Endothelial cell of umbilical vein (primary cell): ENCODE results near the gene LRP1-AS. TPM values are rescaled to one million over a fixed set of nuclear protein-coding genes. Genes with fewer than 3 reads are reported as not detected.
"Not testable (repeated sequence)": the region's sequence is repeated elsewhere in the genome, so short reads cannot be mapped to it uniquely, and the experiment has no call there.

Source experiments
- BruUV-seq: library from RNA; stranded (reverse); fragments of 400-500 nt; replicated peaks from 2 replicates; lab custom pipeline; 2021; lab: Mats Ljungman, UMichigan
- CTCF ChIA-PET: fragments of 300-600, 350-600 bp; sonication (Branson Sonifier 250); formaldehyde crosslinking; loops from one replicate; lab custom pipeline; 2021; ENCODE audit warnings: antibody characterized with exemption, inconsistent platforms; lab: Charles Lee
- POLR2A ChIA-PET: fragments of 300-600, 350-600 bp; sonication (Branson Sonifier 250); formaldehyde crosslinking; loops from one replicate; lab custom pipeline; 2021; ENCODE audit warnings: antibody characterized with exemption, inconsistent platforms; lab: Charles Lee
- DNase-seq: peaks from one replicate; pipeline ENCODE4 v3.0.0-alpha.2; 2011; ENCODE audit warnings: low read depth, low spot score
- FAIRE-seq: peaks from 2 replicates; lab custom pipeline; 2011; peaks lifted over from hg19 to GRCh38; lab: Jason Lieb, UNC
- H2AFZ ChIP-seq: 2 replicates; pipeline ENCODE4 v1.6.0; 2012; ENCODE audit warnings: low read depth, low read length, control low read depth, inconsistent platforms
- H3K27ac ChIP-seq: 2 replicates; pipeline ENCODE4 v1.5.1; 2011; ENCODE audit warnings: low read depth, mild to moderate bottlenecking, control low read depth, low read length, moderate library complexity; ENCODE audit not compliant: insufficient read depth
- H3K27me3 ChIP-seq, 2 experiments: 2 replicates each; pipeline versions ENCODE4 v1.6.0 to v1.6.1; 2011; ENCODE audit warnings: low read length in 2 of 2, mixed read lengths in 1 of 2; ENCODE audit not compliant: control insufficient read depth in 2 of 2, insufficient read depth in 2 of 2
- H3K36me3 ChIP-seq, 2 experiments: 2 replicates in 1 of 2; 3 replicates in 1 of 2; pipeline ENCODE4 v1.5.1; 2011; ENCODE audit warnings: low read length in 2 of 2, mild to moderate bottlenecking in 1 of 2, moderate library complexity in 1 of 2; ENCODE audit not compliant: control insufficient read depth in 2 of 2, insufficient read depth in 2 of 2; ENCODE audit errors: extremely low read depth in 1 of 2
- H3K4me1 ChIP-seq: 3 replicates; pipeline ENCODE4 v1.5.1; 2011; ENCODE audit warnings: mild to moderate bottlenecking, low read length; ENCODE audit not compliant: control insufficient read depth, insufficient read depth; ENCODE audit errors: extremely low read depth
- H3K4me2 ChIP-seq: 2 replicates; pipeline ENCODE4 v1.6.1; 2011; ENCODE audit warnings: low read length, control low read depth, mixed read lengths; ENCODE audit not compliant: insufficient read depth
- H3K4me3 ChIP-seq, 3 experiments: fragments of 200-600 bp in 1 of 3; sonication (generic), shearing (Covaris generic) in 1 of 3; replicated peaks in 1 of 3; 2 replicates each; pipeline ENCODE4 v1.5.1; 2011 to 2016; ENCODE audit warnings: control low read depth in 3 of 3, low read length in 3 of 3, mild to moderate bottlenecking in 2 of 3, inconsistent platforms in 1 of 3, low read depth in 1 of 3, moderate library complexity in 1 of 3; ENCODE audit not compliant: insufficient read depth in 1 of 3
- H3K79me2 ChIP-seq: 2 replicates; pipeline ENCODE4 v1.6.0; 2012; ENCODE audit warnings: low read length, inconsistent platforms; ENCODE audit not compliant: control insufficient read depth, insufficient read depth
- H3K9ac ChIP-seq: replicated peaks from 2 replicates; pipeline ENCODE3; 2011; ENCODE audit warnings: low read length, control low read depth; ENCODE audit not compliant: insufficient read depth; ENCODE audit errors: extremely low read depth
- H3K9me1 ChIP-seq: replicated peaks from 3 replicates; pipeline ENCODE4 v1.6.0; 2011; ENCODE audit warnings: mild to moderate bottlenecking, low read length; ENCODE audit not compliant: control insufficient read depth, insufficient read depth; ENCODE audit errors: extremely low read depth
- H3K9me3 ChIP-seq: replicated peaks from 2 replicates; pipeline ENCODE4 v1.5.1; 2012; ENCODE audit warnings: low read length, inconsistent platforms; ENCODE audit not compliant: control insufficient read depth, insufficient read depth
- H4K20me1 ChIP-seq: replicated peaks from 2 replicates; pipeline ENCODE3; 2011; ENCODE audit warnings: mild to moderate bottlenecking, low read length; ENCODE audit not compliant: control insufficient read depth, insufficient read depth; ENCODE audit errors: extremely low read depth
- EZH2 ChIP-seq: IDR thresholded peaks from 2 replicates; pipeline ENCODE4 v1.6.1; 2012; ENCODE audit warnings: borderline replicate concordance, low read depth, mild to moderate bottlenecking, moderate library complexity, low read length, inconsistent platforms; ENCODE audit not compliant: severe bottlenecking
- dilution Hi-C: fragments of 300-500 bp; cut with MboI; formaldehyde crosslinking; loops from one replicate; pipeline ENCODE4 v1.15.0; 2019; ENCODE audit warnings: low sequenced_read_pairs; ENCODE audit not compliant: extremely low pct_ligation_motif_present
- intact Hi-C: fragments of 100-400 bp; cut with micrococcal nuclease; formaldehyde crosslinking; loops from one replicate; pipeline ENCODE4 v1.10.0; 2022
- polyA plus RNA-seq, 4 experiments: library from polyadenylated mRNA; depleted of rRNA in 3 of 4; stranded (reverse) in 3 of 4; unstranded in 1 of 4; fragments of >200 nt; gene quantifications; 2 replicates each; pipeline versions ENCODE4 v1.2.1 to v1.2.3, GENCODE V29; 2011 to 2012; ENCODE audit warnings: missing spikeins in 1 of 4
- total RNA-seq: library from RNA; stranded (reverse); gene quantifications from 2 replicates; pipeline ENCODE4 v1.2.3, GENCODE V29; 2021

Gene LRP1-AS
- total and polyA plus RNA-seq, 2 donors (not counting 3 experiments of a cell fraction or from before 2014, with no cell fraction given) = not detected

- H3K36me3 ChIP-seq, BruUV-seq: not testable (repeated sequence)
Observed at GRCh38 chr12:57120718-57121117, 26.7 kb downstream of the LRP1-AS start.

GRCh38 chr12:57119294-57120085 lies 27.9 kb downstream of the LRP1-AS start:
- Histone ChIP-seq H4K20me1 (no peaks in the 10 kb centered on the region), H3K9me3 (no peaks in the 10 kb centered on the region), H3K9ac (no peak overlapping the region), H3K4me1 (no peaks in the 10 kb centered on the region), H2AFZ (no peak overlapping the region), H3K36me3 (no peaks in the 10 kb centered on the region), H3K27me3 (peaks cover 7% of the 10 kb centered on the region in 2 experiments), H3K79me2 (no peaks in the 10 kb centered on the region), H3K4me2 (no peak overlapping the region), H3K9me1 (no peaks in the 10 kb centered on the region), H3K27ac (no peak overlapping the region), H3K4me3 (no peak overlapping the region)
- FAIRE-seq (no peak), DNase-seq (no peak)
- ChIA-PET POLR2A (no interaction called here), CTCF (interaction anchor here (1.0 to 18.0 kb wide), 5 partner anchors 8 to 64 kb away, joined by 4 to 429 read pairs (median 5); partner anchors contain the start of gene STAT6)
- no peak for TF ChIP-seq EZH2
- intact Hi-C loops (no loop called here), dilution Hi-C loops (loop anchor here (5.0 kb wide), 1 partner anchor 53 kb away; no protein-coding TSS in a partner anchor)
- BruUV-seq = no TSS peak

More at GRCh38 chr12:57120718-57121117, 26.7 kb downstream of the LRP1-AS start:
- H3K27ac ChIP-seq, H2AFZ ChIP-seq, H3K9ac ChIP-seq, DNase-seq, H3K4me2 ChIP-seq, FAIRE-seq, H3K79me2 ChIP-seq, H3K9me1 ChIP-seq, H4K20me1 ChIP-seq, POLR2A ChIA-PET, H3K4me3 ChIP-seq, H3K4me1 ChIP-seq, H3K9me3 ChIP-seq, intact Hi-C loops: not testable (repeated sequence)
- CTCF ChIA-PET = interaction anchor here (0.9 to 18.0 kb wide), 6 partner anchors 9 to 122 kb away, joined by 3 to 429 read pairs (median 32); partner anchors contain the start of gene STAT6
- peaks cover 10 to 15% of the 10 kb centered on the region in 2 experiments for H3K27me3 ChIP-seq
- dilution Hi-C loops = loop anchor here (5.0 kb wide), 1 partner anchor 52 kb away; no protein-coding TSS in a partner anchor
